ENCODE results near the gene CAD.

DNA sequence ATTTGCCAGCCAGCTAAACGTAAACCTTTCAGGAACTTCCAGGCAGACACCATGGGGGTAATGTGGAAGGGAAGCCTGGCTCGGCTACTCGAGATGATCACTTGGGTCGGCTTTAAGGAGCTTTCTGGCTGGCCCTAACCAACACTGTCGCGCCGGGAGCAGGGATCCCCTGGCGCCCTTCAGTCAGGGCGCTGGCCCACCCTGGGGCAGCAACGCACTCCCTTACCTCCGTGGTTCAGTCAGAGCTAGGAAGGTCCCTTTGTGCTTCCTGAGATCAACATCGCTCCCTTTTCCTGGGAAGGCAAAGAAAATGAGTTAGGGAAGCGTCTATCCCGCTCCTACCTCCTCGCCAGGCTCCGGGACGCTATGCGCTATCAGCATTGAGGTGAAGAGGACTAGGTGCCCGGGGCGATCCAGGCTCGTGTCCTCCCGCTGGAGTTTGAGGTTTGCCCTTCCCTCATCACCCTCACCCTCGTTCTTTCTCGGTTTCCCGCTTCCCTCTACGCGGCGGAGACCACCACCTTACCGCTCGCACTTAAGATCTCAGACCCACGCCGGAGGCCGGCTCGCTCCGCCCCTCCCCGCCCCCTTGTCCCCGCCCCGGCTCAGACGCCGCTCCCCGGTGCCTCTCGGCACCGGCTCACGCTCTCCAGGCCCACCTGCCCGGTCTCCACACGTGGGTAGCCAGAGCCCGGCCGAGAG lies 5.8 kb upstream of the CAD start:
- TF ChIP-seq, protein P1, sequence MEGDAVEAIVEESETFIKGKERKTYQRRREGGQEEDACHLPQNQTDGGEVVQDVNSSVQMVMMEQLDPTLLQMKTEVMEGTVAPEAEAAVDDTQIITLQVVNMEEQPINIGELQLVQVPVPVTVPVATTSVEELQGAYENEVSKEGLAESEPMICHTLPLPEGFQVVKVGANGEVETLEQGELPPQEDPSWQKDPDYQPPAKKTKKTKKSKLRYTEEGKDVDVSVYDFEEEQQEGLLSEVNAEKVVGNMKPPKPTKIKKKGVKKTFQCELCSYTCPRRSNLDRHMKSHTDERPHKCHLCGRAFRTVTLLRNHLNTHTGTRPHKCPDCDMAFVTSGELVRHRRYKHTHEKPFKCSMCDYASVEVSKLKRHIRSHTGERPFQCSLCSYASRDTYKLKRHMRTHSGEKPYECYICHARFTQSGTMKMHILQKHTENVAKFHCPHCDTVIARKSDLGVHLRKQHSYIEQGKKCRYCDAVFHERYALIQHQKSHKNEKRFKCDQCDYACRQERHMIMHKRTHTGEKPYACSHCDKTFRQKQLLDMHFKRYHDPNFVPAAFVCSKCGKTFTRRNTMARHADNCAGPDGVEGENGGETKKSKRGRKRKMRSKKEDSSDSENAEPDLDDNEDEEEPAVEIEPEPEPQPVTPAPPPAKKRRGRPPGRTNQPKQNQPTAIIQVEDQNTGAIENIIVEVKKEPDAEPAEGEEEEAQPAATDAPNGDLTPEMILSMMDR (IDR thresholded peaks at IDR 0.05), result no peak
- no peak for TF ChIP-seq EZH2 (IDR thresholded peaks at IDR 0.05; ENCODE audit: borderline replicate concordance, insufficient read depth, low read depth, low read length, poor library complexity, severe bottlenecking)

Data from B cell (primary cell).